Choroid plexus epithelial cell (primary cell): Measurements from ENCODE around the gene EPN1.
"Not testable (repeated sequence)": the region's sequence is repeated elsewhere in the genome, so short reads cannot be mapped to it uniquely, and the experiment has no call there.

Source experiments
- DNase-seq: peaks from one replicate; pipeline ENCODE4 v3.0.0-alpha.2; 2010; ENCODE audit warnings: low read depth
- H3K4me3 ChIP-seq: 2 replicates; pipeline ENCODE4 v1.5.1; 2011; ENCODE audit warnings: low read depth, mild to moderate bottlenecking, control low read depth, low read length, moderate library complexity
- CTCF ChIP-seq: conservative IDR thresholded peaks from 2 replicates; pipeline ENCODE4 v1.5.1; 2011; ENCODE audit warnings: low read depth, mild to moderate bottlenecking, control low read depth, inconsistent platforms, low read length, moderate library complexity

EPN1 gene

GRCh38 chr19:55712804-55713631, 38.0 kb downstream of the EPN1 start:
- H3K4me3 ChIP-seq, result no peak overlapping the region
- TF ChIP-seq CTCF, result no peak
- no peak for DNase-seq

GRCh38 chr19:55716531-55716930, 41.5 kb downstream of the EPN1 start:
- no peak for DNase-seq
- no peak overlapping the region for H3K4me3 ChIP-seq
- TF ChIP-seq CTCF, result no peak

GRCh38 chr19:55717251-55717650, 42.2 kb downstream of the EPN1 start:
- DNase-seq, result no peak
- no peak overlapping the region for H3K4me3 ChIP-seq
- no peak for TF ChIP-seq CTCF

GRCh38 chr19:55717879-55718711, 43.1 kb downstream of the EPN1 start:
- H3K4me3 ChIP-seq, result not testable (repeated sequence)

GRCh38 chr19:55720214-55720746, 45.3 kb downstream of the EPN1 start:
- H3K4me3 ChIP-seq, result no peak overlapping the region
- no peak for DNase-seq
- no peak for TF ChIP-seq CTCF

More at GRCh38 chr19:55717879-55718711, 43.1 kb downstream of the EPN1 start:
- not testable (repeated sequence) for DNase-seq

GRCh38 chr19:55720801-55721200, 45.8 kb downstream of the EPN1 start:
- no peak for DNase-seq
- H3K4me3 ChIP-seq, result no peak overlapping the region
- TF ChIP-seq CTCF, result no peak

- no peak for DNase-seq
These were observed 48.5 kb downstream of the EPN1 start for GRCh38 chr19:55723491-55723890.

GRCh38 chr19:55730378-55730777, 55.4 kb downstream of the EPN1 start:
- DNase-seq, H3K4me3 ChIP-seq: not testable (repeated sequence)

More at GRCh38 chr19:55723491-55723890, 48.5 kb downstream of the EPN1 start:
- TF ChIP-seq CTCF, result no peak
- no peak overlapping the region for H3K4me3 ChIP-seq
